Gastrocnemius medialis (tissue), 4 donors: ENCODE results near the gene FTL. TPM values are rescaled to one million over a fixed set of nuclear protein-coding genes. Genes with fewer than 3 reads are reported as not detected.

Experiments
- ATAC-seq, 2 donors: fragments of 150-250 bp; one replicate each; pipeline ENCODE4 v1.9.1; 2016
- DNase-seq, 2 donors: peaks; one replicate each; pipeline ENCODE4 v3.0.0-alpha.2; 2019
- H3K27ac ChIP-seq, 4 donors: fragments of 200-600 bp; sonication (generic); 1 replicate in 1 of 4; 2 replicates in 3 of 4; pipeline ENCODE4 v1.5.1; 2016 to 2018; ENCODE audit warnings: mild to moderate bottlenecking in 2 of 4, moderate library complexity in 1 of 4
- H3K27me3 ChIP-seq, 3 donors: fragments of 200-600 bp; sonication (generic) in 2 of 3; 1 replicate in 1 of 3; 2 replicates in 2 of 3; pipeline versions ENCODE4 v1.5.1 to v1.6.0; 2016 to 2019; ENCODE audit warnings: mild to moderate bottlenecking in 1 of 3, moderate library complexity in 1 of 3
- H3K36me3 ChIP-seq, 2 donors: fragments of 200-600 bp; sonication (generic) in 1 of 2; one replicate each; pipeline ENCODE4 v1.5.1; 2017 to 2018
- H3K4me1 ChIP-seq, 2 donors: fragments of 200-600 bp; sonication (generic) in 1 of 2; one replicate each; pipeline ENCODE4 v1.5.1; 2016 to 2017; ENCODE audit warnings: mild to moderate bottlenecking in 2 of 2
- H3K4me3 ChIP-seq, 4 donors: fragments of 200-600 bp; sonication (generic) in 3 of 4; 1 replicate in 1 of 4; 2 replicates in 3 of 4; pipeline ENCODE4 v1.5.1; 2016 to 2019; ENCODE audit warnings: mild to moderate bottlenecking in 2 of 4
- H3K9me3 ChIP-seq, 3 donors: fragments of 200-600 bp; sonication (generic) in 2 of 3; 1 replicate in 1 of 3; 2 replicates in 2 of 3; pipeline ENCODE4 v1.5.1; 2016 to 2019
- CTCF ChIP-seq, 5 experiments: fragments of 450-650 bp in 3 of 5; fragments of 200-600 bp in 2 of 5; sonication (generic) in 2 of 5; IDR thresholded peaks in 4 of 5; conservative IDR thresholded peaks in 1 of 5; 1 replicate in 4 of 5; 2 replicates in 1 of 5; pipeline ENCODE4 v1.5.1; 2016 to 2019; ENCODE audit warnings: antibody characterized with exemption in 5 of 5, mild to moderate bottlenecking in 3 of 5, moderate library complexity in 3 of 5
- POLR2A ChIP-seq, 2 donors: fragments of 450-650 bp; IDR thresholded peaks; one replicate each; pipeline ENCODE4 v1.6.1; 2017; ENCODE audit warnings: antibody characterized with exemption in 2 of 2, mild to moderate bottlenecking in 2 of 2, moderate library complexity in 2 of 2
- in situ Hi-C, 4 donors: fragments of 200-750 bp; cut with MboI; loops; one replicate each; pipeline versions ENCODE4 v1.15.0 to v1.8.0; 2017; ENCODE audit warnings: low sequenced_read_pairs in 4 of 4
- intact Hi-C: fragments of 100-400 bp; cut with DNase I; formaldehyde crosslinking; loops from one replicate; pipeline ENCODE4 v1.15.1; 2023; ENCODE audit warnings: low total_unique reads
- total RNA-seq, 4 donors: library from RNA; depleted of rRNA; stranded (reverse); fragments of >200 nt; gene quantifications; one replicate each; pipeline versions ENCODE4 v1.1.0 to v1.2.3, GENCODE V29; 2016

Gene FTL
- total RNA-seq, 4 donors from 2014 or later, result 894 to 1,364 (median 1,121) TPM

- in situ Hi-C loops (loop anchor here in 2 of 4 donors (10.0 to 25.0 kb wide), 2 partner anchors 87 to 99 kb away; partner anchors contain the start of genes PPP1R15A (in 2 of the 2) and PLEKHA4 (in 1 of the 2)), intact Hi-C loops (no loop called here)
- TF ChIP-seq CTCF (IDR thresholded peaks at IDR 0.05 in 4 of 5, conservative IDR thresholded peaks at IDR 0.05 in 1 of 5) (no peak), POLR2A (IDR thresholded peaks at IDR 0.05) (no peak)
These were observed 3.5 kb upstream of the FTL start for GRCh38 chr19:48961673-48962028.

GRCh38 chr19:48962029-48962848, 2.9 kb upstream of the FTL start:
- DNase-seq (peak in 1 of 2 donors; percentile 51), ATAC-seq (no peak)
- no peaks in the 10 kb centered on the region for H3K9me3 ChIP-seq
- intact Hi-C loops, result no loop called here
- peaks cover 0 to 11% of the 10 kb centered on the region in 2 donors for H3K36me3 ChIP-seq
- H3K4me1 ChIP-seq, result peaks cover 27 to 33% of the 10 kb centered on the region in 2 donors
- in situ Hi-C loops, result loop anchor here in 2 of 4 donors (10.0 to 25.0 kb wide), 2 partner anchors 87 to 100 kb away; partner anchors contain the start of genes PPP1R15A (in 2 of the 2) and PLEKHA4 (in 1 of the 2)
- H3K27ac ChIP-seq, result peak overlapping the region; percentile 89 to 99 (median 98)
- no peak overlapping the region for H3K4me3 ChIP-seq
- peak; percentile 32 to 55 for TF ChIP-seq POLR2A (IDR thresholded peaks at IDR 0.05)
- no peak for TF ChIP-seq CTCF (IDR thresholded peaks at IDR 0.05 in 4 of 5, conservative IDR thresholded peaks at IDR 0.05 in 1 of 5)
- no peaks in the 10 kb centered on the region for H3K27me3 ChIP-seq

More at GRCh38 chr19:48961673-48962028, 3.5 kb upstream of the FTL start:
- Histone ChIP-seq H3K27ac (peak overlapping the region; percentile 89 to 99 (median 98)), H3K9me3 (no peaks in the 10 kb centered on the region), H3K36me3 (peaks cover 0 to 8% of the 10 kb centered on the region in 2 donors), H3K4me3 (no peak overlapping the region), H3K27me3 (no peaks in the 10 kb centered on the region), H3K4me1 (peaks cover 24 to 28% of the 10 kb centered on the region in 2 donors)
- DNase-seq (no peak), ATAC-seq (no peak)

GRCh38 chr19:48962849-48963165, 2.3 kb upstream of the FTL start:
- Histone ChIP-seq H3K4me3 (no peak overlapping the region), H3K27me3 (no peaks in the 10 kb centered on the region), H3K9me3 (no peaks in the 10 kb centered on the region), H3K27ac (peak overlapping the region; percentile 89 to 99 (median 98)), H3K4me1 (peaks cover 27 to 39% of the 10 kb centered on the region in 2 donors), H3K36me3 (peaks cover 0 to 11% of the 10 kb centered on the region in 2 donors)
- no peak for DNase-seq
- TF ChIP-seq CTCF (IDR thresholded peaks at IDR 0.05 in 4 of 5, conservative IDR thresholded peaks at IDR 0.05 in 1 of 5) (no peak), POLR2A (IDR thresholded peaks at IDR 0.05) (no peak)
- in situ Hi-C loops (loop anchor here in 2 of 4 donors (10.0 to 25.0 kb wide), 2 partner anchors 88 to 101 kb away; partner anchors contain the start of genes PPP1R15A (in 2 of the 2) and PLEKHA4 (in 1 of the 2)), intact Hi-C loops (no loop called here)
- no peak for ATAC-seq

GRCh38 chr19:48963371-48964204, 1.5 kb upstream of the FTL start:
- H3K27me3 ChIP-seq, result no peaks in the 10 kb centered on the region
- H3K9me3 ChIP-seq, result no peaks in the 10 kb centered on the region
- H3K4me1 ChIP-seq, result peaks cover 27 to 47% of the 10 kb centered on the region in 2 donors
- ATAC-seq (peak in 1 of 2 donors; percentile 0), DNase-seq (peak; percentile 62 to 75)
- peak overlapping the region; percentile 76 to 97 (median 96) for H3K4me3 ChIP-seq
- intact Hi-C loops, result no loop called here
- TF ChIP-seq CTCF (IDR thresholded peaks at IDR 0.05 in 4 of 5, conservative IDR thresholded peaks at IDR 0.05 in 1 of 5) (no peak), POLR2A (IDR thresholded peaks at IDR 0.05) (peak in 1 of 2 donors; percentile 43)
- H3K27ac ChIP-seq, result peak overlapping the region; percentile 89 to 99 (median 98)
- peaks cover 0 to 12% of the 10 kb centered on the region in 2 donors for H3K36me3 ChIP-seq
- in situ Hi-C loops, result loop anchor here in 2 of 4 donors (10.0 to 25.0 kb wide), 2 partner anchors 89 to 101 kb away; partner anchors contain the start of genes PPP1R15A (in 2 of the 2) and PLEKHA4 (in 1 of the 2)
